GM12875 (cell line): ENCODE results near the gene SPNS2.

Experiments used
- H3K4me3 ChIP-seq: one replicate; pipeline ENCODE4 v1.5.1; 2011; ENCODE audit warnings: low read depth, low read length, control low read depth
- CTCF ChIP-seq: IDR thresholded peaks from 2 replicates; pipeline ENCODE4 v1.5.1; 2011; ENCODE audit warnings: low read depth, mild to moderate bottlenecking, control low read depth, inconsistent platforms, low read length, moderate library complexity, borderline replicate concordance; ENCODE audit not compliant: insufficient read depth

Gene SPNS2

GRCh38 chr17:4480929-4481898 is 17.5 kb upstream of the SPNS2 start:
- no peak overlapping the region for H3K4me3 ChIP-seq
- no peak for TF ChIP-seq CTCF

GRCh38 chr17:4482338-4483011 is 16.2 kb upstream of the SPNS2 start:
- no peak for TF ChIP-seq CTCF
- no peak overlapping the region for H3K4me3 ChIP-seq

GRCh38 chr17:4483012-4483840 is 15.5 kb upstream of the SPNS2 start:
- TF ChIP-seq CTCF = no peak
- H3K4me3 ChIP-seq = no peak overlapping the region

GRCh38 chr17:4485676-4486646 is 12.7 kb upstream of the SPNS2 start:
- no peak for TF ChIP-seq CTCF
- H3K4me3 ChIP-seq = no peak overlapping the region

- no peak overlapping the region for H3K4me3 ChIP-seq
- no peak for TF ChIP-seq CTCF
Observed at GRCh38 chr17:4487296-4487695, 11.4 kb upstream of the SPNS2 start.
